Fibroblast of mammary gland (primary cell): ENCODE data around the gene LRRC56.
A peak's percentile ranks its signal among the peaks of the same experiment; 100 is the strongest.
"Not testable (repeated sequence)": the region's sequence is repeated elsewhere in the genome, so short reads cannot be mapped to it uniquely, and the experiment has no call there.

Source experiments
- DNase-seq: peaks from one replicate; pipeline ENCODE4 v3.0.0-alpha.2; 2010; ENCODE audit warnings: low read depth
- H3K4me3 ChIP-seq: 2 replicates; pipeline ENCODE4 v1.5.1; 2011; ENCODE audit warnings: low read depth, mild to moderate bottlenecking, low read length, moderate library complexity; ENCODE audit not compliant: control insufficient read depth
- CTCF ChIP-seq: conservative IDR thresholded peaks from 2 replicates; pipeline ENCODE4 v1.5.1; 2011; ENCODE audit warnings: low read depth, low read length, inconsistent platforms; ENCODE audit not compliant: control insufficient read depth, insufficient read depth

The LRRC56 gene

GRCh38 chr11:567011-567628 is 29.8 kb downstream of the LRRC56 start:
- no peak for TF ChIP-seq CTCF
- DNase-seq: no peak
- no peak overlapping the region for H3K4me3 ChIP-seq

- no peak for TF ChIP-seq CTCF
- DNase-seq: no peak
- peak overlapping the region; percentile 37 for H3K4me3 ChIP-seq
These were observed 30.4 kb downstream of the LRRC56 start for GRCh38 chr11:567629-568292.

- H3K4me3 ChIP-seq: peak overlapping the region; percentile 40
- peak; percentile 78 for DNase-seq
- TF ChIP-seq CTCF: no peak
These were observed 31.2 kb downstream of the LRRC56 start for GRCh38 chr11:568306-569157.

- DNase-seq: no peak
These were observed 32.0 kb downstream of the LRRC56 start for GRCh38 chr11:569158-569885.

GRCh38 chr11:571802-572185 is 34.5 kb downstream of the LRRC56 start:
- DNase-seq: no peak
- no peak overlapping the region for H3K4me3 ChIP-seq
- TF ChIP-seq CTCF: no peak

More at GRCh38 chr11:569158-569885, 32.0 kb downstream of the LRRC56 start:
- peak overlapping the region; percentile 40 for H3K4me3 ChIP-seq
- no peak for TF ChIP-seq CTCF

GRCh38 chr11:573146-573759 is 35.9 kb downstream of the LRRC56 start:
- no peak for DNase-seq
- no peak for TF ChIP-seq CTCF
- no peak overlapping the region for H3K4me3 ChIP-seq

GRCh38 chr11:574031-574570 is 36.8 kb downstream of the LRRC56 start:
- H3K4me3 ChIP-seq, DNase-seq: not testable (repeated sequence)
